H1 (cell line): Measurements from ENCODE around the gene KCNMB2. TPM values are rescaled to one million over a fixed set of nuclear protein-coding genes. Genes with fewer than 3 reads are reported as not detected.

ENCODE experiments used
- CTCF ChIA-PET: fragments of 300-600 bp; sonication (Branson Sonifier 250); formaldehyde crosslinking; loops from one replicate; lab custom pipeline; 2021; ENCODE audit not compliant: partially characterized antibody; lab: Charles Lee
- POLR2A ChIA-PET: fragments of 300-600 bp; sonication (Branson Sonifier 250); formaldehyde crosslinking; loops from one replicate; lab custom pipeline; 2021; ENCODE audit warnings: inconsistent platforms; ENCODE audit not compliant: partially characterized antibody; lab: Charles Lee
- DNase-seq, 2 experiments: peaks; one replicate each; pipeline versions ENCODE4 v3.0.0 to v3.0.0-alpha.2; 2010 to 2022; ENCODE audit warnings: low spot score in 2 of 2, low read depth in 1 of 2, mixed read lengths in 1 of 2
- FAIRE-seq: peaks from 2 replicates; lab custom pipeline; 2011; peaks lifted over from hg19 to GRCh38; lab: Jason Lieb, UNC
- H2AFZ ChIP-seq: 2 replicates; pipeline ENCODE4 v1.8.1; 2012; ENCODE audit warnings: low read length, inconsistent platforms
- H2AK5ac ChIP-seq: 2 replicates; pipeline ENCODE4 v1.6.1; 2013; ENCODE audit warnings: low read depth, low read length
- H2BK120ac ChIP-seq: replicated peaks from 2 replicates; pipeline ENCODE3; 2013; ENCODE audit warnings: low read depth, low read length, inconsistent platforms
- H2BK12ac ChIP-seq: 2 replicates; pipeline ENCODE4 v1.6.1; 2013; ENCODE audit warnings: low read depth, low read length
- H2BK15ac ChIP-seq: 2 replicates; pipeline ENCODE4 v1.6.1; 2013; ENCODE audit warnings: low read length
- H2BK20ac ChIP-seq: 2 replicates; pipeline ENCODE4 v1.6.1; 2013; ENCODE audit warnings: low read length
- H2BK5ac ChIP-seq: 2 replicates; pipeline ENCODE4 v1.6.1; 2013; ENCODE audit warnings: low read depth, low read length
- H3K14ac ChIP-seq: 2 replicates; pipeline ENCODE4 v1.6.1; 2013; ENCODE audit warnings: inconsistent platforms; ENCODE audit not compliant: insufficient read length
- H3K18ac ChIP-seq: 2 replicates; pipeline ENCODE4 v1.6.1; 2013; ENCODE audit warnings: low read length; ENCODE audit errors: extremely low read depth
- H3K23ac ChIP-seq: 2 replicates; pipeline ENCODE4 v1.6.1; 2013; ENCODE audit warnings: inconsistent platforms; ENCODE audit not compliant: insufficient read length
- H3K23me2 ChIP-seq: 2 replicates; pipeline ENCODE4 v1.6.1; 2013; ENCODE audit warnings: low read depth, low read length
- H3K27ac ChIP-seq: 2 replicates; pipeline ENCODE4 v1.6.1; 2011; ENCODE audit warnings: low read depth, low read length, inconsistent platforms
- H3K27me3 ChIP-seq, 4 experiments: replicated peaks in 1 of 4; 1 replicate in 1 of 4; 2 replicates in 3 of 4; pipeline versions ENCODE4 v1.6.1 to v1.8.1; 2011 to 2013; ENCODE audit warnings: low read length in 3 of 4, mild to moderate bottlenecking in 3 of 4, inconsistent platforms in 2 of 4, mixed read lengths in 2 of 4, moderate library complexity in 1 of 4; ENCODE audit not compliant: control insufficient read depth in 3 of 4, insufficient read depth in 3 of 4; ENCODE audit errors: extremely low read depth in 1 of 4
- H3K36me3 ChIP-seq, 4 experiments: 2 replicates each; pipeline versions ENCODE4 v1.6.1 to v1.8.1; 2011 to 2013; ENCODE audit warnings: mild to moderate bottlenecking in 4 of 4, low read length in 3 of 4, moderate library complexity in 2 of 4, control low read depth in 1 of 4, inconsistent platforms in 1 of 4; ENCODE audit not compliant: insufficient read depth in 4 of 4, control insufficient read depth in 2 of 4
- H3K4ac ChIP-seq: replicated peaks from 2 replicates; pipeline ENCODE3; 2013; ENCODE audit warnings: low read length, low read depth, mixed read lengths, inconsistent platforms; ENCODE audit not compliant: insufficient read length
- H3K4me1 ChIP-seq, 4 experiments: replicated peaks in 1 of 4; 1 replicate in 1 of 4; 2 replicates in 3 of 4; pipeline versions ENCODE4 v1.6.1 to v1.8.1; 2011 to 2013; ENCODE audit warnings: low read length in 3 of 4, inconsistent platforms in 2 of 4, mixed read lengths in 1 of 4; ENCODE audit not compliant: insufficient read depth in 4 of 4, control insufficient read depth in 3 of 4
- H3K4me2 ChIP-seq, 2 experiments: 2 replicates each; pipeline versions ENCODE4 v1.6.1 to v1.8.1; 2011 to 2013; ENCODE audit warnings: low read depth in 2 of 2, low read length in 2 of 2, control low read depth in 1 of 2, inconsistent platforms in 1 of 2, mild to moderate bottlenecking in 1 of 2; ENCODE audit not compliant: insufficient read depth in 1 of 2
- H3K4me3 ChIP-seq, 4 experiments: fragments of 200-600, 300-600 bp in 1 of 4; sonication (generic), shearing (Covaris generic), sonication (Bioruptor Twin) in 1 of 4; 2 replicates each; pipeline versions ENCODE4 v1.5.1 to v1.8.1; 2011 to 2016; ENCODE audit warnings: low read length in 4 of 4, low read depth in 3 of 4, control low read depth in 2 of 4, inconsistent platforms in 2 of 4, mild to moderate bottlenecking in 2 of 4, mixed read lengths in 1 of 4, moderate library complexity in 1 of 4; ENCODE audit not compliant: insufficient read depth in 2 of 4; ENCODE audit errors: extremely low read depth in 1 of 4
- H3K56ac ChIP-seq: replicated peaks from 2 replicates; pipeline ENCODE3; 2013; ENCODE audit warnings: low read depth, mild to moderate bottlenecking, mixed read lengths, low read length, inconsistent platforms; ENCODE audit not compliant: insufficient read length
- H3K79me1 ChIP-seq: 2 replicates; pipeline ENCODE4 v1.6.1; 2013; ENCODE audit warnings: low read depth, low read length, control low read depth
- H3K79me2 ChIP-seq, 2 experiments: 2 replicates each; pipeline versions ENCODE4 v1.6.1 to v1.8.1; 2012 to 2013; ENCODE audit warnings: low read length in 2 of 2, mild to moderate bottlenecking in 2 of 2, inconsistent platforms in 1 of 2; ENCODE audit not compliant: insufficient read depth in 2 of 2, control insufficient read depth in 1 of 2
- H3K9ac ChIP-seq, 4 experiments: replicated peaks in 1 of 4; 1 replicate in 1 of 4; 2 replicates in 3 of 4; pipeline versions ENCODE4 v1.6.1 to v1.8.1; 2011 to 2013; ENCODE audit warnings: low read depth in 3 of 4, low read length in 3 of 4, control low read depth in 2 of 4, mild to moderate bottlenecking in 2 of 4, moderate library complexity in 2 of 4, inconsistent platforms in 1 of 4; ENCODE audit errors: extremely low read depth in 1 of 4
- H3K9me3 ChIP-seq, 2 experiments: 2 replicates each; pipeline versions ENCODE4 v1.6.1 to v1.8.1; 2012 to 2013; ENCODE audit warnings: mild to moderate bottlenecking in 2 of 2, moderate library complexity in 2 of 2, control low read depth in 1 of 2, inconsistent platforms in 1 of 2, low read depth in 1 of 2, low read length in 1 of 2, mixed read lengths in 1 of 2; ENCODE audit not compliant: insufficient read depth in 2 of 2
- H4K20me1 ChIP-seq, 2 experiments: replicated peaks in 1 of 2; 2 replicates each; pipeline versions ENCODE3 to v1.8.1; 2011 to 2013; ENCODE audit warnings: inconsistent platforms in 2 of 2, low read length in 2 of 2, mild to moderate bottlenecking in 1 of 2; ENCODE audit not compliant: insufficient read depth in 2 of 2, control insufficient read depth in 1 of 2
- H4K5ac ChIP-seq: 2 replicates; pipeline ENCODE4 v1.6.1; 2013; ENCODE audit warnings: low read length, low read depth, mixed read lengths, inconsistent platforms; ENCODE audit not compliant: insufficient read length
- H4K8ac ChIP-seq: 2 replicates; pipeline ENCODE4 v1.8.0; 2013; ENCODE audit warnings: mild to moderate bottlenecking, moderate library complexity, low read length, inconsistent platforms; ENCODE audit not compliant: insufficient read depth; ENCODE audit errors: extremely low read depth
- H4K91ac ChIP-seq: replicated peaks from 2 replicates; pipeline ENCODE3; 2013; ENCODE audit warnings: low read length, mixed read lengths, inconsistent platforms; ENCODE audit not compliant: insufficient read length
- ATF2 ChIP-seq: IDR thresholded peaks from 2 replicates; pipeline ENCODE4 v1.6.1; 2012; ENCODE audit warnings: low read length, inconsistent platforms
- CEBPB ChIP-seq: IDR thresholded peaks from 2 replicates; pipeline ENCODE4 v1.6.1; 2012; ENCODE audit warnings: low read depth, low read length
- CHD2 ChIP-seq: IDR thresholded peaks from 2 replicates; pipeline ENCODE4 v1.6.1; 2012; ENCODE audit warnings: low read length, improper control_type of control experiment
- E2F6 ChIP-seq: IDR thresholded peaks from 2 replicates; pipeline ENCODE4 v1.6.1; 2012; ENCODE audit warnings: inconsistent platforms
- FOSL1 ChIP-seq: IDR thresholded peaks from 2 replicates; pipeline ENCODE4 v1.6.1; 2011; ENCODE audit warnings: mild to moderate bottlenecking, low read depth, low read length, moderate library complexity; ENCODE audit not compliant: insufficient read depth
- GTF2F1 ChIP-seq: IDR thresholded peaks from 2 replicates; pipeline ENCODE4 v1.6.1; 2012; ENCODE audit warnings: low read depth, low read length, improper control_type of control experiment, borderline replicate concordance
- KDM1A ChIP-seq: fragments of 200-600, 300-600 bp; sonication (generic); IDR thresholded peaks from 2 replicates; pipeline ENCODE4 v1.7.1; 2016; ENCODE audit warnings: mild to moderate bottlenecking, low read length, borderline replicate concordance
- MAFK ChIP-seq: IDR thresholded peaks from 2 replicates; pipeline ENCODE4 v1.6.1; 2012; ENCODE audit warnings: low read depth, mild to moderate bottlenecking, improper control_type of control experiment, low read length
- MAX ChIP-seq: IDR thresholded peaks from 2 replicates; pipeline ENCODE4 v1.6.1; 2012; ENCODE audit warnings: inconsistent platforms
- SIRT6 ChIP-seq: IDR thresholded peaks from one replicate; pipeline ENCODE4 v1.7.1; 2012; ENCODE audit warnings: low read length, inconsistent platforms
- SP1 ChIP-seq: IDR thresholded peaks from 2 replicates; pipeline ENCODE4 v1.6.1; 2011; ENCODE audit warnings: low read depth, low read length
- TEAD4 ChIP-seq: IDR thresholded peaks from 2 replicates; pipeline ENCODE4 v1.6.1; 2012; ENCODE audit warnings: low read depth, low read length, inconsistent platforms, mixed read lengths
- WGBS, 2 experiments: shearing (Covaris generic) in 1 of 2; methylation state at CpG; one replicate each; pipeline versions ENCODE4 v1.1.6 to v1.1.7; 2013 to 2015; ENCODE audit warnings: low lambda C conversion rate in 2 of 2, mixed read lengths in 2 of 2, inconsistent platforms in 1 of 2, low coverage in 1 of 2, missing lambda C conversion rate in 1 of 2; ENCODE audit not compliant: insufficient replicate concordance in 2 of 2, insufficient coverage in 1 of 2, insufficient read length in 1 of 2; ENCODE audit errors: extremely low coverage in 1 of 2, missing lambda C conversion rate in 1 of 2; 5-methylcytosine and 5-hydroxymethylcytosine counted together
- polyA plus RNA-seq, 7 experiments: library from polyadenylated mRNA; depleted of rRNA in 3 of 7; stranded (reverse) in 5 of 7; unstranded in 2 of 7; fragments of >200 nt in 5 of 7; fragments of 200-250 nt in 2 of 7; gene quantifications; 1 replicate in 5 of 7; 2 replicates in 1 of 7; 4 replicates in 1 of 7; pipeline versions ENCODE4 v1.2.1 to v1.2.3, GENCODE V29; 2011 to 2013; ENCODE audit warnings: missing spikeins in 2 of 7, mixed read lengths in 2 of 7
- total RNA-seq: library from RNA; stranded (reverse); fragmentation: NEBNext Ultra II Directional; extraction: Animal tissue kit (Norgen Biotek cat#: 25700); gene quantifications from 2 replicates; pipeline ENCODE4 v1.2.1, GENCODE V29; 2021

KCNMB2 gene
- total and polyA plus RNA-seq, 2 of the 8 experiments (the other 6 are each of a cell fraction or from before 2014, with no cell fraction given) = not detected

GRCh38 chr3:178686826-178687225 is 150.6 kb downstream of the KCNMB2 start:
- no peak for DNase-seq
- H2AFZ ChIP-seq = no peak overlapping the region
- no peak overlapping the region for H3K9ac ChIP-seq
- no peak overlapping the region for H2BK20ac ChIP-seq
- TF ChIP-seq ATF2 (no peak), KDM1A (no peak), E2F6 (no peak), FOSL1 (no peak), MAFK (no peak), GTF2F1 (no peak), CEBPB (no peak), MAX (no peak), SIRT6 (no peak), SP1 (no peak), CHD2 (no peak), TEAD4 (no peak)
- TF ChIP-seq, all 59 proteins: peak for 0
- H3K79me2 ChIP-seq = no peaks in the 10 kb centered on the region
- no peak overlapping the region for H4K8ac ChIP-seq
- no peak overlapping the region for H3K14ac ChIP-seq
- 67% methylated on average over 1 of the region's 1 CpG; no CpG with 5 or more reads in 1 of the 2 experiments for WGBS, 2 experiments
- no peaks in the 10 kb centered on the region for H3K36me3 ChIP-seq
- H3K79me1 ChIP-seq = no peaks in the 10 kb centered on the region
- H3K18ac ChIP-seq = no peak overlapping the region
- no peak overlapping the region for H3K56ac ChIP-seq
- POLR2A ChIA-PET = no interaction called here
- H3K4ac ChIP-seq = no peak overlapping the region
- no peak overlapping the region for H3K4me3 ChIP-seq
- H2BK5ac ChIP-seq = no peak overlapping the region
- H2BK12ac ChIP-seq = no peak overlapping the region
- no peak overlapping the region for H3K23ac ChIP-seq
- H3K27me3 ChIP-seq = no peaks in the 10 kb centered on the region
- no peak overlapping the region for H3K27ac ChIP-seq
- no peak overlapping the region for H2BK15ac ChIP-seq
- no peak overlapping the region for H4K91ac ChIP-seq
- H4K5ac ChIP-seq = no peak overlapping the region
- CTCF ChIA-PET = no interaction called here
- H2BK120ac ChIP-seq = no peak overlapping the region
- no peaks in the 10 kb centered on the region for H3K9me3 ChIP-seq
- no peaks in the 10 kb centered on the region for H4K20me1 ChIP-seq
- no peaks in the 10 kb centered on the region for H3K4me1 ChIP-seq
- no peak overlapping the region for H2AK5ac ChIP-seq
- H3K4me2 ChIP-seq = no peak overlapping the region
- no peaks in the 10 kb centered on the region for H3K23me2 ChIP-seq
- no peak for FAIRE-seq
